Natural killer cell (primary cell): ENCODE measurements around the gene CDC42EP3. TPM values are rescaled to one million over a fixed set of nuclear protein-coding genes. Genes with fewer than 3 reads are reported as not detected.
A peak's percentile ranks its signal among the peaks of the same experiment; 100 is the strongest.

Experiments
- ATAC-seq, 3 donors: fragments of 150-1000 bp in 2 of 3; fragments of 200-7000 bp in 1 of 3; cut with Tn5 transposase; 1 replicate in 1 of 3; 2 replicates in 2 of 3; pipeline ENCODE4 v1.10.0; 2021; ENCODE audit warnings: mild to moderate bottlenecking in 2 of 3, moderate library complexity in 2 of 3
- DNase-seq, 2 donors: peaks; one replicate each; pipeline versions ENCODE4 v3.0.0 to v3.0.0-alpha.2; 2013 to 2021; ENCODE audit warnings: mixed read lengths in 1 of 2
- H3K27ac ChIP-seq: one replicate; pipeline ENCODE4 v1.5.1; 2013; ENCODE audit warnings: mild to moderate bottlenecking, low read length
- H3K27me3 ChIP-seq: one replicate; pipeline ENCODE4 v1.6.1; 2013; ENCODE audit warnings: low read length; ENCODE audit not compliant: control insufficient read depth, insufficient read depth
- H3K36me3 ChIP-seq: one replicate; pipeline ENCODE4 v1.6.1; 2013; ENCODE audit warnings: low read length; ENCODE audit not compliant: control insufficient read depth, insufficient read depth
- H3K4me1 ChIP-seq: one replicate; pipeline ENCODE4 v1.6.1; 2013; ENCODE audit warnings: low read length; ENCODE audit not compliant: control insufficient read depth, insufficient read depth
- H3K4me3 ChIP-seq: one replicate; pipeline ENCODE4 v1.5.1; 2013; ENCODE audit warnings: low read length
- H3K9me3 ChIP-seq: one replicate; pipeline ENCODE4 v1.6.1; 2013; ENCODE audit warnings: low read length; ENCODE audit not compliant: control insufficient read depth, insufficient read depth
- H3K27ac Mint-ChIP-seq, 2 donors: one replicate each; pipeline ENCODE4 v1.8.0; 2022; ENCODE audit warnings: mild to moderate bottlenecking in 2 of 2, mixed read lengths in 2 of 2, moderate library complexity in 1 of 2
- H3K27me3 Mint-ChIP-seq, 2 donors: one replicate each; pipeline ENCODE4 v1.8.0; 2022; ENCODE audit warnings: low read depth in 2 of 2, mixed read lengths in 2 of 2
- H3K36me3 Mint-ChIP-seq: one replicate; pipeline ENCODE4 v1.8.0; 2022; ENCODE audit warnings: mixed read lengths
- H3K4me1 Mint-ChIP-seq, 2 donors: one replicate each; pipeline ENCODE4 v1.8.0; 2022; ENCODE audit warnings: mixed read lengths in 2 of 2
- H3K4me3 Mint-ChIP-seq: one replicate; pipeline ENCODE4 v1.8.0; 2022; ENCODE audit warnings: mild to moderate bottlenecking, moderate library complexity, mixed read lengths
- H3K9me3 Mint-ChIP-seq, 2 donors: one replicate each; pipeline ENCODE4 v1.8.0; 2022; ENCODE audit warnings: mixed read lengths in 2 of 2
- WGBS: methylation state at CpG from one replicate; pipeline ENCODE4 v1.1.7; 2013; ENCODE audit warnings: missing lambda C conversion rate; ENCODE audit not compliant: insufficient coverage; 5-methylcytosine and 5-hydroxymethylcytosine counted together
- intact Hi-C: fragments of 100-400 bp; cut with micrococcal nuclease; formaldehyde crosslinking; loops from one replicate; pipeline ENCODE4 v1.14.2; 2022
- total RNA-seq, 4 donors: library from RNA; stranded (reverse); fragments of 120-200 nt in 1 of 4; gene quantifications; one replicate each; pipeline versions ENCODE4 v1.2.3 to v1.2.4, GENCODE V29; 2013 to 2022
- TF ChIP-seq, protein P1 (sequence below): fragments of 200-600 bp; IDR thresholded peaks from one replicate; pipeline ENCODE4 v1.8.0; 2022; ENCODE audit warnings: antibody characterized with exemption

Gene CDC42EP3
- total RNA-seq, 3 donors from 2014 or later (not counting 1 experiment from before 2014, with no cell fraction given), result 73.9 to 105 (median 84.6) TPM

DNA sequence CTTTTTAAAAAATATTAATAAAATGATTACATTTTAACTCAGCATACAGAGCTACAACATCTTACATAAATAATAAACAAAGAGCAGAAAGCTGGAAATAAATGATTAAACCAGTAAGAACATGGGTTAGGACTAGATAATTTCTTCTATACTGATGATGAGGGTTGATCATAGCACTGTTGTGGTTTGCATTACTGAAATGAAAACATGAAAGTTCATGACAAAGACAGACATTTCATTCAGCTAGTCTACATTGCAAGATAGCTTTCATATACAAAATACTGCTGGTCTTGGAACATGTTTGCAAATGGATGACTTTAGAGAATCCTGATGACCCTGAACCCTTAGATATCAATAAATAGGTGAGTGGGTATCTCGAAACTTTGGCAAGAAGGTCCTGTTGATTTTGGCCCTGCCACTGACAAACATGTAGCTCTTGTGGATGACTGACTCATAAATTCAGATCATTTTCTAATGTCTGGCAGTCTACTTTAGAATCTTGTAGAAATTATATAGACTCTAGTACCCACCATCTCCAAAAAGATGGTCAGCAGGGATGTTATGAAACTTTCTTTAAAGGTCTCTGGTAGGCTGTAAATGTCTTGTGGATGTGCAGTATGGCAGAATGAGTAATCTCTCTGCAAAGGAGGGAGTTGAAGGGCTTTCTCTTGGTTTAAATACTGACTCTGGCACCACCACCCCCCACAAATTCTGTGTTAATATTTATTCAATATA is 15.5 kb upstream of the CDC42EP3 start:
- 100% methylated on average over 1 of the region's 1 CpG for WGBS
- no peak overlapping the region for H3K27ac ChIP-seq
- Mint-ChIP-seq H3K27ac (no peak overlapping the region), H3K36me3 (peaks cover 8% of the 10 kb centered on the region), H3K4me1 (peaks cover 29 to 31% of the 10 kb centered on the region in 2 donors), H3K27me3 (no peaks in the 10 kb centered on the region), H3K9me3 (peaks cover 2 to 5% of the 10 kb centered on the region in 2 donors), H3K4me3 (no peak overlapping the region)
- DNase-seq (no peak), ATAC-seq (no peak)
- peaks cover 12% of the 10 kb centered on the region for H3K4me1 ChIP-seq
- TF ChIP-seq, protein P1, sequence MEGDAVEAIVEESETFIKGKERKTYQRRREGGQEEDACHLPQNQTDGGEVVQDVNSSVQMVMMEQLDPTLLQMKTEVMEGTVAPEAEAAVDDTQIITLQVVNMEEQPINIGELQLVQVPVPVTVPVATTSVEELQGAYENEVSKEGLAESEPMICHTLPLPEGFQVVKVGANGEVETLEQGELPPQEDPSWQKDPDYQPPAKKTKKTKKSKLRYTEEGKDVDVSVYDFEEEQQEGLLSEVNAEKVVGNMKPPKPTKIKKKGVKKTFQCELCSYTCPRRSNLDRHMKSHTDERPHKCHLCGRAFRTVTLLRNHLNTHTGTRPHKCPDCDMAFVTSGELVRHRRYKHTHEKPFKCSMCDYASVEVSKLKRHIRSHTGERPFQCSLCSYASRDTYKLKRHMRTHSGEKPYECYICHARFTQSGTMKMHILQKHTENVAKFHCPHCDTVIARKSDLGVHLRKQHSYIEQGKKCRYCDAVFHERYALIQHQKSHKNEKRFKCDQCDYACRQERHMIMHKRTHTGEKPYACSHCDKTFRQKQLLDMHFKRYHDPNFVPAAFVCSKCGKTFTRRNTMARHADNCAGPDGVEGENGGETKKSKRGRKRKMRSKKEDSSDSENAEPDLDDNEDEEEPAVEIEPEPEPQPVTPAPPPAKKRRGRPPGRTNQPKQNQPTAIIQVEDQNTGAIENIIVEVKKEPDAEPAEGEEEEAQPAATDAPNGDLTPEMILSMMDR, result no peak
- H3K36me3 ChIP-seq, result no peaks in the 10 kb centered on the region
- no peaks in the 10 kb centered on the region for H3K27me3 ChIP-seq
- intact Hi-C loops, result no loop called here
- no peaks in the 10 kb centered on the region for H3K9me3 ChIP-seq
- no peak overlapping the region for H3K4me3 ChIP-seq

DNA sequence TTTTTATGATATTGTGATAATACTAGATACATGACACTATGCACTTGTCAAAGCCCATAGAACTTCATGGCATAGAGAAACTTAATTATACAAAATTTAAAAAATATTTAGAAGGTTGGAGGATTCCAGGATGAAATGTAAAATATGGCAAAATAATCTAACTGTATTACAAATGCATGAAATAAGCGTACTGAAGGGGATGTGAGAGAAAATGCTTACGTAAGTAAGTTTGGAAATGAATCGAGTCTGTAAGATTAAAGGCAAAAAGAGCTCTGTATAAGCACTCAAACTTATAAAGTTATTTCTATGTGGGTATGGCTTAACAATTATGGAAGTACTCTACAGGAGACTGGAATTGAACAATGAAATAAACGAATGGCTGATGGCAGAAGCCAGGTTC is 13.4 kb upstream of the CDC42EP3 start:
- Histone ChIP-seq H3K9me3 (no peaks in the 10 kb centered on the region), H3K36me3 (no peaks in the 10 kb centered on the region), H3K4me3 (no peak overlapping the region), H3K4me1 (peaks cover 12% of the 10 kb centered on the region), H3K27ac (no peak overlapping the region), H3K27me3 (no peaks in the 10 kb centered on the region)
- peaks cover 29 to 37% of the 10 kb centered on the region in 2 donors for H3K4me1 Mint-ChIP-seq
- 90% methylated on average over 1 of the region's 4 CpGs for WGBS
- intact Hi-C loops, result loop anchor here (5.0 kb wide), 1 partner anchor 38 kb away; no protein-coding TSS in a partner anchor
- peaks cover 2 to 5% of the 10 kb centered on the region in 2 donors for H3K9me3 Mint-ChIP-seq
- H3K4me3 Mint-ChIP-seq, result no peak overlapping the region
- DNase-seq (no peak), ATAC-seq (no peak)
- peak overlapping the region in 1 of 2 donors; percentile 90 for H3K27ac Mint-ChIP-seq
- no peaks in the 10 kb centered on the region for H3K27me3 Mint-ChIP-seq
- H3K36me3 Mint-ChIP-seq, result peaks cover 8% of the 10 kb centered on the region
- TF ChIP-seq, protein P1, result no peak

DNA sequence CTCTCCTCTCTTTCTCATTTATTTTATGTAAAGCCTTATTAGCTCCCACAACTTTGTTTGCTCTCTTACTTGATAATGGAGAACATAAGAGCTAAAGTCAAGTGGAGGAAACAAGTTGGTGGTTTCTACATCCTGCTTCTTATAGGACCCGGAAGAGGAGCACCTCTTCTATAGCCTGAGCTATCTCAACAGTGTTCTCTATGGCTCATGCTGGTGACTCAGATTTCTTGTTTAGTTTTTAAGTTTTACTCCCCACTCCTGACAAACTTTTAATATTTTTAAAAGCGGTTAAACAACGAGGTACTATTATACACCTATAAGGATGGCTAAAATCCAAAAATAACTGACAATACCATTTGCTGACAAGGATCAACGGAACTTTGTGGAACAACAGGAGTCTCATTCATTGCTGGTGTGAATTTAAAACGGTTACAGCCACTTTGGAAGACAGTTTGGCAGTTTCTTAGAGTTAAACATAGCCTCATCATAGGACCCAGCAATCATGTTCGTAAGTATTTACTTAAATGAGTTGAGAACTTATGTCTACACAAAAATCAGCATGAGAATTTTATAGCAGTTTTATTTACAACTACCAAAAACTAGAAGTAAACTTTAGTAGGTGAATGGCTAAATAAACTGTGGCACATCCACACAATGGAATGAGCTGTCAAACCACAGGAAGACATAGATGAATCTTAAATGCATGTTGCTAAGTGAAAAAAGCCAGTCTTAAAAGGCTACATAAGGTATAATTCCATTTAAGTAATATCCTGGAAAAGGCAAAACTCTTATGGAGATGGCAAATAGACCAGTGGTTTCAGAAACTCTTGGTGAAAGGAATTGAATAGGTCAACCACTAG is 12.7 kb upstream of the CDC42EP3 start:
- Histone ChIP-seq H3K4me3 (no peak overlapping the region), H3K27ac (peak overlapping the region; percentile 65), H3K9me3 (no peaks in the 10 kb centered on the region), H3K36me3 (no peaks in the 10 kb centered on the region), H3K4me1 (peaks cover 12% of the 10 kb centered on the region), H3K27me3 (no peaks in the 10 kb centered on the region)
- Mint-ChIP-seq H3K27ac (peak overlapping the region; percentile 90 to 92), H3K27me3 (no peaks in the 10 kb centered on the region), H3K36me3 (peaks cover 8% of the 10 kb centered on the region), H3K4me3 (peak overlapping the region; percentile 80), H3K9me3 (peaks cover 2 to 5% of the 10 kb centered on the region in 2 donors), H3K4me1 (peaks cover 29 to 37% of the 10 kb centered on the region in 2 donors)
- TF ChIP-seq, protein P1, result no peak
- WGBS, result 56% methylated on average over 5 of the region's 6 CpGs
- intact Hi-C loops, result loop anchor here (5.0 kb wide), 1 partner anchor 37 kb away; no protein-coding TSS in a partner anchor
- ATAC-seq (peak; percentile 89 to 99 (median 97)), DNase-seq (peak in 1 of 2 donors; percentile 69)
